Effector memory CD4-positive, alpha-beta T cell (primary cell): ENCODE data around the gene POU2F2.
"Not testable (repeated sequence)": the region's sequence is repeated elsewhere in the genome, so short reads cannot be mapped to it uniquely, and the experiment has no call there.

Experiments
- DNase-seq, 3 donors: peaks; one replicate each; pipeline ENCODE4 v3.0.0-alpha.2; 2020
- H3K27ac ChIP-seq: 2 replicates; pipeline ENCODE4 v1.7.0; 2013; ENCODE audit warnings: mild to moderate bottlenecking, low read length, moderate library complexity; ENCODE audit not compliant: insufficient read depth, poor library complexity, severe bottlenecking
- H3K27me3 ChIP-seq: replicated peaks from 2 replicates; pipeline ENCODE4 v1.7.0; 2013; ENCODE audit warnings: mild to moderate bottlenecking, low read length; ENCODE audit not compliant: insufficient read depth, control insufficient read depth, poor library complexity, severe bottlenecking
- H3K36me3 ChIP-seq: 2 replicates; pipeline ENCODE4 v1.7.0; 2013; ENCODE audit warnings: mild to moderate bottlenecking, low read length, moderate library complexity; ENCODE audit not compliant: control insufficient read depth, insufficient read depth
- H3K4me1 ChIP-seq: 2 replicates; pipeline ENCODE4 v1.7.0; 2013; ENCODE audit warnings: low read length, mild to moderate bottlenecking; ENCODE audit not compliant: control insufficient read depth, insufficient read depth, poor library complexity, severe bottlenecking
- H3K4me3 ChIP-seq: 2 replicates; pipeline ENCODE4 v1.7.0; 2013; ENCODE audit warnings: low read length, low read depth, mild to moderate bottlenecking; ENCODE audit not compliant: insufficient read depth, poor library complexity, severe bottlenecking
- H3K9me3 ChIP-seq: 2 replicates; pipeline ENCODE4 v1.7.0; 2013; ENCODE audit warnings: mild to moderate bottlenecking, low read length, moderate library complexity; ENCODE audit not compliant: control insufficient read depth

Gene POU2F2

GRCh38 chr19:42048992-42049391, 83.3 kb downstream of the POU2F2 start:
- no peak overlapping the region for H3K4me3 ChIP-seq
- H3K4me1 ChIP-seq, result no peaks in the 10 kb centered on the region
- H3K36me3 ChIP-seq, result no peaks in the 10 kb centered on the region
- H3K27me3 ChIP-seq, result no peaks in the 10 kb centered on the region
- no peaks in the 10 kb centered on the region for H3K9me3 ChIP-seq
- no peak for DNase-seq
- no peak overlapping the region for H3K27ac ChIP-seq

- Histone ChIP-seq H3K27me3 (no peaks in the 10 kb centered on the region), H3K27ac (no peak overlapping the region), H3K4me1 (no peaks in the 10 kb centered on the region), H3K4me3 (no peak overlapping the region), H3K9me3 (no peaks in the 10 kb centered on the region), H3K36me3 (no peaks in the 10 kb centered on the region)
- no peak for DNase-seq
These were observed 86.7 kb downstream of the POU2F2 start for GRCh38 chr19:42045575-42045974.

GRCh38 chr19:42042455-42043170, 89.6 kb downstream of the POU2F2 start:
- H3K4me3 ChIP-seq, result no peak overlapping the region
- no peak for DNase-seq
- H3K4me1 ChIP-seq, result no peaks in the 10 kb centered on the region
- H3K27me3 ChIP-seq, result no peaks in the 10 kb centered on the region
- no peak overlapping the region for H3K27ac ChIP-seq
- no peaks in the 10 kb centered on the region for H3K36me3 ChIP-seq
- H3K9me3 ChIP-seq, result no peaks in the 10 kb centered on the region

GRCh38 chr19:42040491-42040890, 91.8 kb downstream of the POU2F2 start:
- not testable (repeated sequence) for H3K4me3 ChIP-seq, H3K27ac ChIP-seq, H3K9me3 ChIP-seq, H3K36me3 ChIP-seq, DNase-seq, H3K27me3 ChIP-seq, H3K4me1 ChIP-seq

- Histone ChIP-seq H3K36me3 (no peaks in the 10 kb centered on the region), H3K27ac (no peak overlapping the region), H3K4me3 (no peak overlapping the region), H3K4me1 (no peaks in the 10 kb centered on the region), H3K27me3 (no peaks in the 10 kb centered on the region), H3K9me3 (no peaks in the 10 kb centered on the region)
- DNase-seq, result no peak
These were observed 92.2 kb downstream of the POU2F2 start for GRCh38 chr19:42040031-42040430.

GRCh38 chr19:42038666-42039065, 93.6 kb downstream of the POU2F2 start:
- H3K9me3 ChIP-seq, result no peaks in the 10 kb centered on the region
- no peaks in the 10 kb centered on the region for H3K4me1 ChIP-seq
- no peaks in the 10 kb centered on the region for H3K27me3 ChIP-seq
- no peak overlapping the region for H3K4me3 ChIP-seq
- no peaks in the 10 kb centered on the region for H3K36me3 ChIP-seq
- DNase-seq, result no peak
- no peak overlapping the region for H3K27ac ChIP-seq

- no peak for DNase-seq
- Histone ChIP-seq H3K27me3 (no peaks in the 10 kb centered on the region), H3K27ac (no peak overlapping the region), H3K4me1 (no peaks in the 10 kb centered on the region), H3K9me3 (no peaks in the 10 kb centered on the region), H3K4me3 (no peak overlapping the region), H3K36me3 (no peaks in the 10 kb centered on the region)
These were observed 94.6 kb downstream of the POU2F2 start for GRCh38 chr19:42037649-42038048.
